Tibial nerve (tissue), 4 donors: ENCODE data around the gene FFAR1.

Experiments used
- EP300 ChIP-seq, 2 donors: sonication (generic); formaldehyde crosslinking; IDR thresholded peaks; one replicate each; pipeline ENCODE4 v1.6.1; 2017; ENCODE audit warnings: antibody characterized with exemption in 2 of 2, mild to moderate bottlenecking in 1 of 2
- POLR2A ChIP-seq, 2 donors: fragments of 450-650 bp; IDR thresholded peaks; one replicate each; pipeline ENCODE4 v1.6.1; 2017; ENCODE audit warnings: antibody characterized with exemption in 2 of 2, mild to moderate bottlenecking in 2 of 2, moderate library complexity in 2 of 2
- TF ChIP-seq, protein P1 (sequence below), 5 experiments: fragments of 200-600 bp in 3 of 5; fragments of 450-650 bp in 2 of 5; sonication (generic) in 3 of 5; IDR thresholded peaks; one replicate each; pipeline ENCODE4 v1.5.1; 2016 to 2019; ENCODE audit warnings: antibody characterized with exemption in 5 of 5, mild to moderate bottlenecking in 3 of 5, moderate library complexity in 2 of 5

DNA sequence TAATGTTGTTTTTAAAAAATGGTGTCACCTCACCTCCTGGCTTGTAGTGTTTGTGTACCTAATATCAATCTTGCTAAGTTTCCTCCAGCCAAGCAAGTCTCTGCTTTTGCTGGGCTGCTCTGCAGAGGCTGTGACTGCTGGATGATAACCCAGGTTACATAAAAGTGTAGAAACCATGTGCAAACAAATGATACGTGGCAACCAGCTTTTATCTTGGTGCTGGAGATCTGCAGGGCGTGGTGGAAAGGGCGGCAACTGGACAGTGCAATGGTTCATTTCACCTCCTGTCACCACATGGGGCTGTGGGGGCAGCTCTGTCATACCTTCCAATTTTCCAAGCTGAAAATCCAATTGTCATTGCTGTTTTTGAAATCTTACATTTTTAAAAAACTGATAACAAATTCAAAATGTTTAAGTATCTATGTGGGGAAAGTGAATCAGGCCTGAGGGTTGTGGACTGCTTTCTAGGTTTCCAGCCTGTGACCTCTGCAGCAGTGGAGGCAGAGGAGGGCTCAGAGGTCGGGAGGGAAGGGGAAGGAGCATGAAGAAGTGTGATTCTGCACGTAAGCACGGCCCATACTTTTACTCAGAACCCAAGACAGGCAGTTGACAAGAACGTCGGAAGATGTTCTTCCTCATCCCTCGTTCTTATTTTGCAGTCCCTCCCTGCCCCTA is 32.9 kb downstream of the FFAR1 start:
- TF ChIP-seq, protein P1, sequence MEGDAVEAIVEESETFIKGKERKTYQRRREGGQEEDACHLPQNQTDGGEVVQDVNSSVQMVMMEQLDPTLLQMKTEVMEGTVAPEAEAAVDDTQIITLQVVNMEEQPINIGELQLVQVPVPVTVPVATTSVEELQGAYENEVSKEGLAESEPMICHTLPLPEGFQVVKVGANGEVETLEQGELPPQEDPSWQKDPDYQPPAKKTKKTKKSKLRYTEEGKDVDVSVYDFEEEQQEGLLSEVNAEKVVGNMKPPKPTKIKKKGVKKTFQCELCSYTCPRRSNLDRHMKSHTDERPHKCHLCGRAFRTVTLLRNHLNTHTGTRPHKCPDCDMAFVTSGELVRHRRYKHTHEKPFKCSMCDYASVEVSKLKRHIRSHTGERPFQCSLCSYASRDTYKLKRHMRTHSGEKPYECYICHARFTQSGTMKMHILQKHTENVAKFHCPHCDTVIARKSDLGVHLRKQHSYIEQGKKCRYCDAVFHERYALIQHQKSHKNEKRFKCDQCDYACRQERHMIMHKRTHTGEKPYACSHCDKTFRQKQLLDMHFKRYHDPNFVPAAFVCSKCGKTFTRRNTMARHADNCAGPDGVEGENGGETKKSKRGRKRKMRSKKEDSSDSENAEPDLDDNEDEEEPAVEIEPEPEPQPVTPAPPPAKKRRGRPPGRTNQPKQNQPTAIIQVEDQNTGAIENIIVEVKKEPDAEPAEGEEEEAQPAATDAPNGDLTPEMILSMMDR (IDR thresholded peaks at IDR 0.05): no peak
- TF ChIP-seq POLR2A (IDR thresholded peaks at IDR 0.05) (no peak), EP300 (IDR thresholded peaks at IDR 0.05) (no peak)
